HG03565 (cell line): ENCODE data around the gene PRR22.

ENCODE experiments used
- ATAC-seq: cut with Tn5 transposase; IDR thresholded peaks from one replicate; pipeline ENCODE4 v1.9.1; 2021; ENCODE audit warnings: mild to moderate bottlenecking, moderate library complexity; ENCODE audit not compliant: unreplicated experiment

The PRR22 gene

DNA sequence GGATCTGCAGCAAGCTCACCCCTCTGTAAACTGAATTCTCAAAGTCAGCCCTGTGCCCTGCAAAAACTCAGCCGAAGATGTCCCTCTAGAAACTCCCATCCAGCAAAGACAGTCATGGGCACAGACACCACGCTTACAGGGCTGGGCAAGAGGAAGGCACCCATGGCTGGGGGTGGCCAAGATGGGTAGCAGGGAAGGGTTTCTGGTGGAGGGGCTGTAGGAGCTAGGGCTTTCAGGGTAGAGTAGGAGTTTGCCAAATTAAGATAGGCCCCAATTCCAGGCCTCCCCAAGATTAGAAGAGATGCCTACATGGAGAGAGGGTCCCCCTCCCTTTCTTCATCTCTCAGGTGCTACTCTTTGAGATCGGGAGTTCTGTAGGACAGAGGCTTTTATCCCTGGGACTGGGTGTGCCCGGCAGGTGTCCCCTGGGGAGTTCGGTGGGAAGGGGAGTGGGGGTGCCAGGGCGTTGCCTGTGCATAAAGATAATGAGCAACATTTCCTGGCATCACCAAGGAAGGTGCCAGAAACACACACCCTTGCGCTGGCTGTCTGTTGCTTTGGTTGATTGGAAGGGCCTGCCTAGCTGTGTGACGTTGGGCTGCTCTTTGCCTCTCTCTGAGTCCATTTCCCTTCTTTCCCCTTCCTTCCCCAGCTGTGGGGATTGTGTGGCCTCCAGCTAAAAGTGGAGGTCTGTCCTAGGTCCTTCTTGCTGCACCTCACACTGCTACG, 29.7 kb upstream of the PRR22 start:
- no peak for ATAC-seq

DNA sequence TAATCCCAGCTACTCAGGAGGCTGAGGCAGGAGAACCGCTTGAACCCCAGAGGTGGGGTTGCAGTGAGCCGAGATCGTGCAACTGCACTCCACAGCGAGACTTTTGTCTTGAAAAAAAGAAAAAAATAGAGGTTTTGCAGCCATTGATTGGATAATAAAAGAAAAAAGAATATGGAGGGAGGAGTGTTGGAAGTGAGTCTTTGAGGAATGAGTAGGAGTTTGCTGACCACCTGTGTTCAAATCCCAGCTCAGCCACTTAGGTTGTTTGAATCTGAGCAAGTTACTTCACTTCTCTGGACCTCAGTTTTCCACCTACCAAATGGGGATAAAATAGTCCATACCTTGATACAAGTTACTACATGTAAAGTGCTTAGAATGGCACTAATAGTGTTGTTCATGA, 26.6 kb upstream of the PRR22 start:
- ATAC-seq = no peak

DNA sequence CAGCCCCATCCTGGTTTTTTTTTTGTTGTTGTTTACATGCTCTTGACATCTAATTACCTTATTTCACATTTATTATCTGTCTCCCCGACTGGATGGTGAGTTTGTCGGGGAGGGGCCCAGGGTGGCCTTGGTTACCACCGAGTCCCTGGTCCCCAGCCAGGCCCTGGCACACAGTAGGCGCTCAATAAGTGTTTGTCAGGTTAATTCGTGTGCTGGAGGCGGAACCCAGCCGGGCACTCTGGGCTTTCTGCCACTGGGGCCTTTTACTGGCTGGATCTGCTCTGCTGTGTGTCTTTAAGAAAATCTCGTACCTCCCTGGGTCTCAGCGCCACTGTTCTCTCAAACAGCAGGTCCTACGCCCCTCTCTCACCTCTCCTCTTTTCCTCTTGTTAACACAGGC, 24.9 kb upstream of the PRR22 start:
- ATAC-seq = no peak

DNA sequence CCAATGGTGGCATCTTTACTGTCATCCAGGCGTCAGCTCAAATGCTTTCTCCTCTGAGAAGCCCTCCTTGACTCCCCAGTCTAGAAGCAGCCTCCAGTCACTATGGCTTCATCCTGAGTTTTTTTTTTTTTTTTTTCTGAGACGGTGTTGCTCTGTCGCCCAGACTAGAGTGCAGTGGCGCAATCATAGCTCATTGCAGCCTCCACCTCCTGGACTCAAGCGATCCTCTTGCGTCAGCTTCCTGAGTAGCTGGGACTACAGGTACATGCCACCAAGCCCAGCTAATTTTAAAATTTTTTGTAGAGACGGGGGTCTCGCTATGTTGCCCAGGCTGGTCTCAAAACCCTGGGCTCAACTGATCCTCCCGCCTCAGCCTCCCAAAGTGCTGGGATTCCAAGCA, 24.5 kb upstream of the PRR22 start:
- no peak for ATAC-seq

DNA sequence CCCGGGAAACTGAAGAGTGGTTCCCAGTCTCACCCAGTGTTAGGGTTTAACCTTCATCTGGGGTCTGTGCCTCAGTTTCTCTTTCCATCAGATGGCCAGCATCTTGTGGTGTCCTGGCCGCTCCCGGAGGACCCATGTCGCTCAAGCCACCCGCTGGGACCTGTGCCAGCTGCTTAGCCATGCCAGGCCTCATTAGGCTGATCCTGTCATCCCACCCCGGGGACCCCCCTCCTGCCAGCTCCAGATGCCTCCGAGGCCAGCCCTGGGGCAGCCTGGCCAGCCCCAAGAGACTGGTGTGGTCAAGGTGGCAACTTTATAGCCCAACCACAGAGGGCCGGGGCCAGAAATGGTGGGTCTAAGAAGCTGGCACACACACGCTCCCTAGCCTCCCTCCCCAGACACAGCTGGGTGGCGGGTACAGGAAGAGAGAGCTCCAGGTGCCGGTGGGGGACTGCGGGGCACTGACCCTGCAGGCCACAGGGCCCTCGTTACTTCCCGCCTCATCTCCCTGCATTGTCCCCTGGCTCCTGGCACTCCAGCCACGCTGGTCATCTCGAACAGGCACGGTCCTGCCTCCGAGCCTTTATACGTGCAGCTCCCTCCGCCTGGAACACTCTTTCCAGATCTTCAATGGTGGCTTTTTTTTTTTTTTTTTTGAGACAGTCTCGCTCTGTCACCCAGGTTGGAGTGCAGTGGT, 23.7 kb upstream of the PRR22 start:
- ATAC-seq = no peak

DNA sequence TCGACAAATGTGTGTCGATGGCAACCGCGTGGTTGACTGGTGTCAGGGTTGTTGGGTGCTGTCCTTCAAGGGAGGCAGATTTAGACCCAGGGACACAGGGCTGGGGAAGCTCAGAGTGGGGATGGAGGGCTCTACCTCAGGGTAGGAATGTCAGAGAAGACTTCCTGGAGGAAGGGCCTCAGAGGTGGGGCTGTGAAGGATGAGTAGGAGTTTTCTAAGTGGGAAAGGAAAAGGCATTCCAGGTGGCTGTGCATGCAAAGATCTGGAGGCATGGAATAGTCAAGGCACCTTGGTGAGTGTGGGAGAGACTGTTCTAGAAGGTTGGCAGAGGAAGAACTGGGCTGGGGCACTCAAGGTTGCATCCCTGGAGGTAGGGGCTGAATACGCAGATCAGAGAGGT, 22.4 kb upstream of the PRR22 start:
- no peak for ATAC-seq

DNA sequence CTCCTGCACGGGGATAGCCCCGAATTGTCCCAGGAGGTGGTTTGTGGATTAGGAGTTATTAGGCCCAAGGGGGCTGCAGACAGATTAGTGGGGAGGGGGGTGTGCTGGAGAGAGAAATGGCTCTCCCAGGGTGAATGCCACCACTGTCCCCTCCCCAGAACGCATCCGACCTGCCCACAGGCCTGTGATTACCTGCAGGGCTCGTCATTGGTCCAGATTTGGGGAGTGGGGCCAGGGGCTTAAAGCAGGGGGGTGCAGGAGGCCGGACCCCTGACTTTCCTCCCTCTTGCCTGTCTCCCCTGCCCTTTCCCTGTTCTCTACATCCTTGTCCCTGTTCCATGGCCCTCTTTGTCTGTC, 21.6 kb upstream of the PRR22 start:
- ATAC-seq = no peak

DNA sequence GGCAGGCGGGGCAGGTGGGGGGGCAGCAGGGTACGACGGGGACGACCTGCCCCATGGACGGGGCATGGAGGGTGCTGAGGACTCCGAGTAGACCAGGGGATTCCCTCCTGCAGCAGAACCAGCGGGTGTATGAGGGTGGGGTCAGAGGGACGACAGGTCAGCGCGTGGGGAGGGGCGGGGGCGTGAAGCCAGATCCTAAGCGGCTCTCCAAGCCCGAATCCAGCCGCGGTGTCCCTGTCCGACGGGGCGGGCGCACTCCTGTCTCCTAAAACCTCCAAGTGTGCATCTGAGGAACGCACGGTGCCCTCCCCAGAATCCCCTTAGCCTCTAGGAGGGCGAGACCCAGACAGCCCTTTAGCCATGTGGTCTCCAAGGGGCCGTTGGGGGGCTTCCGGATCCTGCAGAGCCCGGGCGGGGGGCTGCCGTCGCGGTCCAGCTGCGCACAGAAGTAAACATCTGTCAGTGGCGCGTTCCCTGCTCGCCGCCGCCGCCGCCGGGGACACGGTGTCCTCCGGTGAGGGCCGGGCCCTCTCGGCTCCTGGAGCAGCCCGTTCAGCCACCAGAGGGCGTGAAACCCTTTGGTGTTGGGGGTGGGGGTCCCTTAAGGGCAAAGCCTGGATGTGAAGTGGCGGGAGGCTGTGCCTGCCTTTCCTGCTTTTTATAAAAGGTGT, 21.1 kb upstream of the PRR22 start:
- no peak for ATAC-seq

DNA sequence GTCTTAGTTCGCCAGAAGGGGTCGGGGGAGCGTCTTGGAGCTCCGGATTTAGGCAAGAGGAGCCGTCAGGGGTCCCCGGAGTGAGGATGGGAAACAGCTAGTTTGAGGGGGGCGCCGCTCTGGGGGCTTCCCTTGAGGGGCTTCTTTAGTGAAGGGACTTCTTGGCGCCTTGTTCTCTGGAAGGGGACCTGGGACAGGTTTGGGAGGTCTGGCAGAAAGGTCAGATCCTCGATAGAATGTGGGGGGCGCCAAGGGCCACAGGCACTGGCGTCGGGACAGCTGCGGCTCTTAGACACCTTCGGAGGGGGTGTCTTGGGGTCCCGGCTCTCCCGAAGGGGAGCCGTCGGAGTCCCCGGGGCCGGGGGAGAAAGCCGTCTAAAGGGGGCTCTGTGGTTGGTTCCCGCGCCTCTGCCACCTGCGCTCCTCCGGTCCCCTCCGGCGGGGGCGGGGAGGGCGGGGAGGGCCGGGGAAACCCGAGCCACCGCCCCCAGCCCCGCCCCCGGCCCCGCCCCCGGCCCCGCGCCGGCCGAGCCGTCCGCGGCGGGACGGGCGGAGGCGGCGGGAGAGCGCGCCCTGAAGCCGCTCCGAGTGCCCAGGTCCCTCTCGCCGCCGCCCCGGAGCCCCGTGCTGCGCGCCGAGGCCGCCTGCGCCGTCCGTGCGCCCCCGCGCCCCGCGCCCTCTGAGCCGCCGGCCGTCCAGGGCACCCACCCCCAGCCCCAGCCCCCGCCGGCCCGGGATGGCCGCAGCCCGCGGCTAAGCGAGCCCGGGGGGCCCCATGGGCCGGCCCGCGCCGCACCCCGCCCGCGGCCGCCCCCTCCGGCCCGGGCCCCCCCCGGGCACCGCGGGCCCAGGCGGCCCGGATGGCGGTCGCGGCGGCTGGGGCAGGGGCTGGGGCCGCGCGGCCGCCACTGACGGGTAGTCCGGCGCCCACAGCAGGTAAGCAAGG, 20.2 kb upstream of the PRR22 start, which contains the start of gene NRTN:
Gene NRTN (plus strand): TSS at position 552 of the 946 bp plus-strand sequence. CDS start 19,099 bp downstream, outside the sequence.
- no peak for ATAC-seq

DNA sequence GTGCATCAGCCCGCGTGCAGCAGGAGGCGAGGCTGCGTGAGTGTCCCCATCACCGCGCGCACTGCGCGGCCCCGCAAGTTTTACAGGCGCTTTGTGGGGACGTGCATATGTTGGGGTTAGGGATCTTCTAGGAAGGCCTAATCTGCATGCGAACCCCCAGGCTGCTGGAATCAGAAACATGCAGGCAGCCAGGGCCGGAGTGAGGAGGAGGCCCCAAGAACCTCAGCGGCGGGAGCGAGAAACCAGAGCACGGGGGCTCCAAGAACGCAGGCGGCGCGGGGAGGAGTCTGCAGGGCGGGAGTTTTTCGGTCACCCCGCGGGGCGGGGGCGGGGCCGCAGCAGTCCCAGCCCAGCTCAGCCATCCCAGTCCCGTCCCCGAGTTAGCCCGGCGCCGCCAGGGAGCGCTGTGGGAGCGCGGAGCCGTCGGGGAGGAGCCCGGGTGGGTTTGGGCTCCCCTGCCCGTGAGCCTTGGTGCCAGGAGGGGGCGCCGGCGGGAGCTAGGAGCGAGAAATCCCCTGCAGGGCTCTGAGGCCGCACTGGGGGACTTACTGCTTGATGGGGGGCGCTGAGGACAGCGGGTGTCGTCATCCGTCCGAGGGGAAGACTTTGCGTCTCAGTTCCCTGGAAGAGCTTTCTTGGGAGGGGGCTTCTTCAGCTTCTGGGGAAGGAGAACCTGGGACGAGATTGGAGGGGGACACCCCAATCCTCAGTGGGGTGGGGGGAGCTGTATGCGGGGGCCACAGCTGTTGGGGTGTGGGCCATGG, 19.4 kb upstream of the PRR22 start:
- peak; percentile 61 for ATAC-seq

DNA sequence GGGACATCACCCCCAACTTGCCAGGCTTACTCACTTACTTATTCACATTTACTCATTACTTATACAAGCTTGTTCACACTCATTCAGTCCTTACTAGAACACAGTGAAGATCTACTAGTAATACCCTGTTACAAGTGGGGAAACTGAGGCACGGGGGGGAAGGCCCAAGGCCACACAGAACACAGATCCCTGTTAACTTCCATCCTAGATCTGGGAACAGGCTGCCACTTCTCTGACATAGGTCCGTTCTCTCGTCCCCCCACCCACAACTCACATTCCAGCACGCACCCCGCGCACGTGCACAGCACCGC, 18.9 kb upstream of the PRR22 start:
- no peak for ATAC-seq

DNA sequence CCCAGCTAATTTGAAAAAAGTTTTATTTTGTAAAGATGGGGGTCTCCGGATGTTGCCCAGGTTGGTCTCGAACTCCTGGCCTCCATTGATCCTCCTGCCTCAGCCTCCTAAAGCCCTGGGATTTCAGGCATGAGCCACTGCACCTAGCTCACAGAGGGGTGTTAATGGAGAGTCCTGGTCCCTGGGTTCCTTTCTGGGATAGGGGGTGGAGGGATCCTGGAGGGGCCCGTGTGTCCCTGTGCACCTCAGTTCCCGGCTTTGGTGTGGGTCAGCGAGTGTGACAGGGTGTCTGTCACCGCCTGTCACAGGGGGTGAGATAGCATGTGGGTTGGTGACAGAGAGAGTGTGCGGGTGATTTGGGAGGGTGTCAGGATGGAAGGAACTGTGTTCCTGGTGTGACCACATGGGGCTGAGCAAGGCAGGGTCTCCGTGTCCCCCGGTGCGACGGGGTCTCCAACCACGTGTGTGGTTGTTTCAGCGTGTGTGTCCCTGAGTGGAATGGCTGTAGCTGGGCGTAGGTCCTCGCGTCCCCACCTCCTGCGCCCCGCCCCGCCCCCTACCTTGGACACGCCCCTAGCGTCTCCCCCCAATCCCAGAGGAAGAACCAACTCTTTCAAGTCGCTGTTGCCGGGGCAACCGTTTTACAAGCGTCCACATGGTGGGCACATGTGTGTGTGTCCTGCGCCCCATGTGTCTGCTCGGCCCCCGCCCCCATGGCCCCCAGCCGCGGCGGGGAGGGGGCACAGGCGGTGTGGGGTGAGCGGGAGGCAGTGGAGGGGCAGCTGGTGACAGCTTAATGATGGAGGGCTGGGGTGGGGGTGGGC, 17.5 kb upstream of the PRR22 start:
- no peak for ATAC-seq

DNA sequence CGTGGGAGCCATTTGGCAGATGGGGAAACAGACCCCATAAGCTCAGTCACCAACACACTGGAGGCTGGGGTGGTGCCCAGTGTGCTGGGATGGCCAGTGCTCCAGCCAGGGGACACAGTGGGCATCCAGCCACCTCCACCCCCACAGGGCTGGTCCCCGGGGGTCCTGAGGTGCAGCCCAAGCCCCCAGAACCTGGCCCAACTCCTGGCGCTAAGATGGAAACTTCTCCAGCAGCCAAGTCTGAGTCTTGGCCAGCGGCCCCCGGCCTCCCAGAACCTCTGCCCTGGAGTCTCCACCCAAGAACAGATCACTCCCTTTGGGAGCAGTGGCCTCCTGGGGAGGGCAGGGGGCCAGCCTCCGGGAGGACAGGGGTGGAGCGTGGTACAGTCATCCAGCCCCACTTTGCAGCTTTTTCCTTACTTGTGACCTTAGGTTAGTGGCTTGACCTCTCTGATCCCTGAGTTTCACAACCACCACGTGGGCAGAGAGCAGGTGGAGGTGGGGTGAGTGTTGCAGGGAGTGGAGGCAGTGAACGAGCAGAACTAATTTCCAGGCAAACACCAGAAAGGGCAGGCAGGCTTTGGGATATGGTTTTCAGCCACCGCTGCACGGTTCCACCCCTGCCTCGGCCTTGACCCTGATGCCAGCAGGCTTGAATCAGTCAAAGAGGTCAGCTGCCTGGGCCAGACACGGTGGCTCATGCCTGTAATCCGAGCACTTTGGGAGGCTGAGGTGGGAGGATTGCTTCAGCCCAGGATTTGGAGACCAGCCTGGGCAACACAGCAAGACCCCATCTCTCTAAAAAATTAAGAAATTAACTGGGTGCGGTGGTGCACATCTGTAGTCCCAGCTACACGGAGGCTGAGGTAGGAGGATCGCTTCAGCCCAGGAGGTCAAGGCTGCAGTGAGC, 16.1 kb upstream of the PRR22 start:
- no peak for ATAC-seq

DNA sequence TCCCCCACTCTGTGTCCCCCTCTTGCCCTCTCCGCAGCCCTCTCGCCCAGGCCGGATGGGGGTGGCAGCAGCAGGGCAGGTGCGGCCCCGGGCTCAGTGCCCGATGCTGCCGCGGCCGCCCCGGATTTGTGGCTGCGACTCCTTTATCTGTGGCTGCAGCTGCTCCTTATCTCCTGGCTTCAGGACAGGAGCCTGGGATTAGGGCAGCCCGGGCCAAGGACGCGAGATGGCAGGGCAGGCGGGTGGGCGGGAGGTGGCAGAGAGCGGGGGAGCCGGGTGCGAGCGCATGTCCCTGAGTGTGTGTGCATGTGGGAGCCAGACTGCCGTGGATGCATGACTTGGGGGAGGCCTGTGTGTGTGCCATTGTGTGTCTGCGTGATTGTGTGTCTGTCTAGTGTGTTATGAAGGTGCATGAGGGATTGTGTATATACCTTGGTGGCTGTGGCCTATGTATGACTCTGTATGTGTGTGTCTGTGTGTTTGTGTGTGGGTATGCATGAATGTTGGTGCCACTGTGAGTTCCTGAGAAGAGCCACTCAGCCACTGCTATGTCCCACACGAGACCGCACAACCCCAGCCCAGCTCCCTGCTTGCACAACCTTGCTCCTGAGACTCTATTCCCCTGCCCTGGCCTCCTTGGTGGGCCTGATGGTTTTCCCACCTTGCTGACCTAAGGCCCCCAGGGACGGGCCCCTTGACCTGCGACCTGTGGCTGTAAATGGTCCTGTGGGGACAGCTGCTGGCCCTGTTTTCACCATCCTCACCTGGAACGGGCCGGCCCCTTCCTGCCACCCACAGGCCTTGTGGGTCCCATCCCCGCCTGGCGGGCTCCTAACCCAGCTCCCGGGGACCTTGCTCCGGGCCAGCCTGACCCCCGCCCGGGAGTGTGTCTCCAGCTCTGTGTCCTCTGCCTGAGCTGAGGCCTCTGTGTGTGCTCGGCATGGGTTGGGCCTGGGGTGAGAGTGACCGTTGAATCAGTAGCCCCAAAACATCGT, 15.0 kb upstream of the PRR22 start:
- no peak for ATAC-seq

DNA sequence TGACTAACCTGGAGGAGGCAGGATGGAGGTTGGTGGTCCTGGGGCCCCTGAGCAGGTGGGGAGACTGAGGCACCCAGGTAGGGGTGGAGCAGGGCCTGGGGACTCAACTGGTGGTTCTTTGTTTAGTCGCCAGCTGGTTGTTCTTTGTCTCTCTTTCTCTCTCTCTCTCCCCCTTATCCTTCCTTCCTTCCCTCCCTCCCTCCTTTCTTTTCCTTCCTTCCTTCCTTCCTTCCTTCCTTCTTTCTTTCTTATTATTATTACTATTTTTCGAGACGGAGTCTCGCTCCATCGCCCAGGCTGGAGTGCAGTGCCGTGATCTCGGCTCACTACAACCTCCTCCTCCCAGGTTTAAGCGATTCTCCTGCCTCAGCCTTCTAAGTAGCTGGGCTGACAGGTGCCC, 13.7 kb upstream of the PRR22 start:
- ATAC-seq = no peak

DNA sequence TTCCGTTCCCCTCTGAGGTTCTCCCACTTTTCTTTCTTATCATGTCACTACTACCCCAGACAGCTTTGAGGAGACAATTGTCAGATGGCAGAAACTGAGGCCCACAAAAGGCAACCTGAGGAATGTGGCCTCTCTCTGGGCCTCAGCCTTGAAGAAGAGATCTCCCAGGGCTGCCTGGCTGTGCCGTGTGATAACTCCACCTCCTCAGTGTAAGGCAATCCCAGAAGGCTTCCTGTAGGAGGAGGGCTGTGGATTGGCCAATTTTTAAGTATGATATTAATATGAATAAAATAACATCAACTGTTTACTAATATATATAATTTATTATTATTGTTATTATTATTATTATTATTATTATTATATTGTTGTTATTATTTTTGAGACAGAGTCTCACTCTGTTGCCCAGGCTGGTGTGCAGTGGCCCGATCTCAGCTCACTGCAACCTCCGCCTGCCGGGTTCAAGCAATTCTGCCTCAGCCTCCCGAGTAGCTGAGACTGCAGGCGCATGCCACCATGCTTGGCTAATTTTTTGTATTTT, 10.9 kb upstream of the PRR22 start:
- ATAC-seq = no peak

DNA sequence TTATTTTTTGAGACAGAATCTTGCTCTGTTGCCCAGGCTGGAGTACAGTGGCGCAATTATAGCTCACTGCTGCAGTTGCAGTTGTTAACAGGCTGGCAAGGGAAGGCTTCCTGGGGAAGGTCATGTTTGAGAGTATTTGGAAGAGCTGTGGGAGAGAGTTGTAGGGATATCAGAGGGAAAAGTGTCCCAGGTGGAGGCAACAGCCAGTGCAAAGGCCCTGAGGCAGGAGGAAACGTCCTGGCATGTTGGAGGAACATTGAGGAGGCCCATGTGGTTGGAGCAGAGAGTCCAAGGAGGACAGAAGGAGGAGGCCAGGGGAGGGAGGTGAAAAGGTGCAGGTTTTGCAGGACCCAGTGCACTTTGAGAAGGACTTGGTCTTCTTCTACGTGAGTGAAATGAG, 8.6 kb upstream of the PRR22 start:
- no peak for ATAC-seq
